HepG2 (cell line): ENCODE data around the gene CDK6. TPM values are rescaled to one million over a fixed set of nuclear protein-coding genes. Genes with fewer than 3 reads are reported as not detected.

Experiments used
- FOXJ3 ChIP-seq: sonication (generic); formaldehyde crosslinking; IDR thresholded peaks from 2 replicates; pipeline ENCODE4 v1.4.0; 2020; ENCODE audit warnings: missing genetic modification reagents, mild to moderate bottlenecking, borderline replicate concordance
- HIVEP1 ChIP-seq: sonication (generic); formaldehyde crosslinking; IDR thresholded peaks from 2 replicates; pipeline ENCODE4 v1.4.0; 2020; ENCODE audit warnings: mild to moderate bottlenecking, missing genetic modification reagents
- IKZF4 ChIP-seq: sonication (generic); formaldehyde crosslinking; IDR thresholded peaks from 2 replicates; pipeline ENCODE4 v1.5.1; 2020; ENCODE audit warnings: borderline replicate concordance, mild to moderate bottlenecking, low read depth, missing genetic modification reagents; ENCODE audit errors: not compliant biosample characterization
- KDM5A ChIP-seq: fragments of 200-600 bp; sonication (generic); IDR thresholded peaks from 2 replicates; pipeline ENCODE4 v1.7.0; 2018; ENCODE audit warnings: antibody characterized with exemption, mild to moderate bottlenecking, low read length, borderline replicate concordance
- MTA3 ChIP-seq: sonication (generic); formaldehyde crosslinking; IDR thresholded peaks from 2 replicates; pipeline ENCODE4 v1.4.0; 2020; ENCODE audit warnings: missing genetic modification reagents
- MXI1 ChIP-seq: IDR thresholded peaks from 3 replicates; pipeline ENCODE4 v1.6.1; 2012; ENCODE audit warnings: low read depth, low read length, inconsistent platforms, borderline replicate concordance
- NCOR1 ChIP-seq: fragments of 200-600 bp; sonication (generic); IDR thresholded peaks from 2 replicates; pipeline ENCODE4 v1.7.0; 2017; ENCODE audit warnings: antibody characterized with exemption, low read length, borderline replicate concordance
- NFAT5 ChIP-seq: sonication (generic); formaldehyde crosslinking; IDR thresholded peaks from 2 replicates; pipeline ENCODE4 v1.4.0; 2020; ENCODE audit warnings: missing genetic modification reagents
- SIN3B ChIP-seq: fragments of 150-350 bp; IDR thresholded peaks from 2 replicates; pipeline ENCODE4 v1.6.1; 2014; ENCODE audit warnings: low read length
- TAF15 ChIP-seq: fragments of 200-400 bp; formaldehyde crosslinking; IDR thresholded peaks from one replicate; pipeline ENCODE4 v1.6.1; 2018; ENCODE audit warnings: mild to moderate bottlenecking, low read depth, low read length; ENCODE audit not compliant: poor library complexity, severe bottlenecking
- YY1 ChIP-seq: IDR thresholded peaks from 2 replicates; pipeline ENCODE4 v1.6.1; 2011; ENCODE audit warnings: low read length, low read depth, moderate library complexity, mild to moderate bottlenecking; ENCODE audit not compliant: insufficient read depth, insufficient replicate concordance
- ZNF143 ChIP-seq: sonication (generic); formaldehyde crosslinking; IDR thresholded peaks from 2 replicates; pipeline ENCODE4 v1.4.0; 2020; ENCODE audit warnings: missing genetic modification reagents
- ZNF280D ChIP-seq: sonication (generic); formaldehyde crosslinking; IDR thresholded peaks from 2 replicates; pipeline ENCODE4 v1.5.1; 2020; ENCODE audit warnings: mild to moderate bottlenecking, missing genetic modification reagents
- ZNF282 ChIP-seq: fragments of 450-650 bp; IDR thresholded peaks from 2 replicates; pipeline ENCODE4 v1.6.1; 2018; ENCODE audit not compliant: partially characterized antibody
- ZNF326 ChIP-seq: sonication (generic); formaldehyde crosslinking; IDR thresholded peaks from 2 replicates; pipeline ENCODE4 v1.4.0; 2020; ENCODE audit warnings: missing genetic modification reagents, borderline replicate concordance
- ZSCAN30 ChIP-seq: sonication (generic); formaldehyde crosslinking; IDR thresholded peaks from 2 replicates; pipeline ENCODE4 v1.5.0; 2020; ENCODE audit warnings: mild to moderate bottlenecking, missing genetic modification reagents
- polyA plus RNA-seq, 8 experiments: library from polyadenylated mRNA; depleted of rRNA in 3 of 8; stranded (reverse) in 7 of 8; unstranded in 1 of 8; fragments of >200 nt; fragmentation: Illumina TruSeq in 4 of 8; extraction: Trizol in 4 of 8; gene quantifications; 2 replicates each; pipeline versions ENCODE4 v1.2.1 to v1.2.3, GENCODE V29; 2011 to 2016; ENCODE audit warnings: low read depth in 4 of 8, missing spikeins in 1 of 8, mixed read lengths in 1 of 8; ENCODE audit not compliant: insufficient read depth in 1 of 8
- total RNA-seq, 5 experiments: library from RNA; depleted of rRNA; stranded (reverse); fragments of >200 nt; fragmentation: Illumina TruSeq; extraction: Trizol; gene quantifications; 2 replicates each; pipeline ENCODE4 v1.2.3, GENCODE V29; 2016; ENCODE audit warnings: low read depth in 1 of 5
- TF ChIP-seq, protein P1 (sequence below): sonication (generic); formaldehyde crosslinking; conservative IDR thresholded peaks from 2 replicates; pipeline ENCODE4 v1.4.0; 2020; ENCODE audit warnings: missing genetic modification reagents

Gene CDK6
- total and polyA plus RNA-seq, 2 of the 13 experiments (the other 11 are each of a cell fraction or from before 2014, with no cell fraction given) = 34.6 to 90.8 TPM

DNA sequence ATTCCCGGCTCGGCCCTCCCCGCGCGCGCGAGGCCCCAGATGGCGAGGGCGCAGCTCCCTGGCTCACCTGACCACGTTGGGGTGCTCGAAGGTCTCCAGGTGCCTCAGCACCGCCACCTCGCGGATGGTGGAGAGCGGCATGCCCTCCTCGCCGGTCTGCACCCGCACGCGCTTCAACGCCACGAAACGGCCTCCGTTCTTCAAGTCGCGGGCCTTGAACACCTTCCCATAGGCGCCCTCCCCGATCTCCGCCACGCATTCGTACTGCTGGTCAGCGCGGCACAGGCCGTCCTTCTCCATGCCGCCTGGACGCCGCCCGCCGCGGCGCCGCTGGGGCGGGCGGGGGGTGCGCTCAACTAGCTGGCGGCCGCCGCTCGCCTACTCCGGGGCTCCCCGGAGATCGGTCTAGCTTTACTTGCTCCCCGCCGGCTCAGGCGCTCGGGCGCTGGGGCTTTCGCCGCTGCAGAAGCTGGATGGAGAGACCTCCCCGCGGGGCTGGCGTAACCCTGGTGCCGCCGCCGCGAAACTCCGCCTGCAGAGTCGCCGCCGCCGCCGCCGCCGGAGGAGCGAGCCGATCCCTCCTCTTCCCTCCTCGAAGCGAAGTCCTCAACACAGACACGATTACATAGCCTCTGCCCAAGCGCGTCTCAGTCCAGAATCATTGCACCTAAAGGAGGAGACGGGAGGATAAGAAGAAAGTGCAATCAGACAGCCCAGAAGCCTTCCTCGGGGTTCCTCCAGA lies 3.2 kb downstream of the CDK6 start (continued):
- peak; percentile 72; the same call in 1 of the 2 replicates for TF ChIP-seq ZNF280D (CRISPR knock-in tag)
- TF ChIP-seq YY1 = peak; percentile 32
- TF ChIP-seq NCOR1 = no peak
- TF ChIP-seq TAF15 = no peak
- TF ChIP-seq ZNF282 = no peak
- TF ChIP-seq MTA3 (CRISPR knock-in tag) = no peak
- TF ChIP-seq IKZF4 (CRISPR knock-in tag) = no peak
- no peak for TF ChIP-seq SIN3B
- TF ChIP-seq, protein P1, sequence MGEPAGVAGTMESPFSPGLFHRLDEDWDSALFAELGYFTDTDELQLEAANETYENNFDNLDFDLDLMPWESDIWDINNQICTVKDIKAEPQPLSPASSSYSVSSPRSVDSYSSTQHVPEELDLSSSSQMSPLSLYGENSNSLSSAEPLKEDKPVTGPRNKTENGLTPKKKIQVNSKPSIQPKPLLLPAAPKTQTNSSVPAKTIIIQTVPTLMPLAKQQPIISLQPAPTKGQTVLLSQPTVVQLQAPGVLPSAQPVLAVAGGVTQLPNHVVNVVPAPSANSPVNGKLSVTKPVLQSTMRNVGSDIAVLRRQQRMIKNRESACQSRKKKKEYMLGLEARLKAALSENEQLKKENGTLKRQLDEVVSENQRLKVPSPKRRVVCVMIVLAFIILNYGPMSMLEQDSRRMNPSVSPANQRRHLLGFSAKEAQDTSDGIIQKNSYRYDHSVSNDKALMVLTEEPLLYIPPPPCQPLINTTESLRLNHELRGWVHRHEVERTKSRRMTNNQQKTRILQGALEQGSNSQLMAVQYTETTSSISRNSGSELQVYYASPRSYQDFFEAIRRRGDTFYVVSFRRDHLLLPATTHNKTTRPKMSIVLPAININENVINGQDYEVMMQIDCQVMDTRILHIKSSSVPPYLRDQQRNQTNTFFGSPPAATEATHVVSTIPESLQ = no peak
- TF ChIP-seq ZNF326 (CRISPR knock-in tag) = no peak
- TF ChIP-seq HIVEP1 (CRISPR knock-in tag) = no peak; the same call in 1 of the 2 replicates
- no peak for TF ChIP-seq KDM5A
- TF ChIP-seq FOXJ3 (CRISPR knock-in tag) = no peak
- no peak for TF ChIP-seq NFAT5
- peak; percentile 88; the same call in 1 of the 3 replicates for TF ChIP-seq MXI1
- no peak; the same call in 1 of the 2 replicates for TF ChIP-seq ZNF143 (CRISPR knock-in tag)
- no peak for TF ChIP-seq ZSCAN30 (CRISPR knock-in tag)
